Common myeloid progenitor, CD34-positive (primary cell): ENCODE results near the gene MTHFD1L.

Experiments used
- CTCF ChIA-PET: fragments of 350-600 bp; sonication (Branson Sonifier 250); formaldehyde crosslinking; loops from one replicate; lab custom pipeline; 2021; ENCODE audit warnings: antibody characterized with exemption; lab: Charles Lee
- POLR2A ChIA-PET: fragments of 350-600 bp; sonication (Branson Sonifier 250); formaldehyde crosslinking; loops from one replicate; lab custom pipeline; 2021; ENCODE audit warnings: antibody characterized with exemption; lab: Charles Lee
- DNase-seq, 3 donors: peaks; one replicate each; pipeline versions ENCODE4 v3.0.0 to v3.0.0-alpha.2; 2013
- H3K27ac ChIP-seq, 2 experiments: 1 replicate in 1 of 2; 2 replicates in 1 of 2; pipeline ENCODE4 v1.7.0; 2013; ENCODE audit warnings: inconsistent platforms in 2 of 2, low read length in 2 of 2, mild to moderate bottlenecking in 2 of 2, low read depth in 1 of 2, moderate library complexity in 1 of 2; ENCODE audit not compliant: severe bottlenecking in 2 of 2, insufficient read depth in 1 of 2, poor library complexity in 1 of 2
- H3K27me3 ChIP-seq, 5 experiments: replicated peaks in 2 of 5; 1 replicate in 3 of 5; 2 replicates in 2 of 5; pipeline versions ENCODE4 v1.6.1 to v1.7.0; 2013; ENCODE audit warnings: low read length in 4 of 5, mild to moderate bottlenecking in 2 of 5, moderate library complexity in 2 of 5, inconsistent platforms in 1 of 5; ENCODE audit not compliant: insufficient read depth in 5 of 5, control insufficient read depth in 4 of 5
- H3K36me3 ChIP-seq, 4 experiments: 1 replicate in 2 of 4; 2 replicates in 2 of 4; pipeline versions ENCODE4 v1.6.1 to v1.7.0; 2013; ENCODE audit warnings: low read length in 3 of 4, control low read depth in 1 of 4, mild to moderate bottlenecking in 1 of 4; ENCODE audit not compliant: control insufficient read depth in 4 of 4, insufficient read depth in 4 of 4
- H3K4me1 ChIP-seq, 4 experiments: 1 replicate in 3 of 4; 2 replicates in 1 of 4; pipeline versions ENCODE4 v1.6.1 to v1.7.1; 2013; ENCODE audit warnings: low read length in 3 of 4, mild to moderate bottlenecking in 3 of 4, control low read depth in 1 of 4, inconsistent platforms in 1 of 4, moderate library complexity in 1 of 4; ENCODE audit not compliant: control insufficient read depth in 4 of 4, insufficient read depth in 4 of 4; ENCODE audit errors: control extremely low read depth in 1 of 4
- H3K4me3 ChIP-seq, 7 experiments: 1 replicate in 4 of 7; 2 replicates in 3 of 7; pipeline versions ENCODE4 v1.5.1 to v1.7.0; 2013; ENCODE audit warnings: mild to moderate bottlenecking in 7 of 7, low read length in 6 of 7, moderate library complexity in 6 of 7, inconsistent platforms in 2 of 7, low read depth in 2 of 7, control low read depth in 1 of 7; ENCODE audit not compliant: insufficient read depth in 4 of 7, control insufficient read depth in 1 of 7; ENCODE audit errors: extremely low read depth in 1 of 7
- H3K9me3 ChIP-seq, 5 experiments: 1 replicate in 4 of 5; 2 replicates in 1 of 5; pipeline versions ENCODE4 v1.6.1 to v1.7.1; 2013; ENCODE audit warnings: low read length in 4 of 5, mild to moderate bottlenecking in 2 of 5, inconsistent platforms in 1 of 5, low read depth in 1 of 5, moderate library complexity in 1 of 5; ENCODE audit not compliant: control insufficient read depth in 4 of 5, insufficient read depth in 2 of 5; ENCODE audit errors: control extremely low read depth in 1 of 5
- WGBS: methylation state at CpG from one replicate; pipeline ENCODE4 v1.1.5; 2013; ENCODE audit not compliant: insufficient coverage; 5-methylcytosine and 5-hydroxymethylcytosine counted together

Gene MTHFD1L

DNA sequence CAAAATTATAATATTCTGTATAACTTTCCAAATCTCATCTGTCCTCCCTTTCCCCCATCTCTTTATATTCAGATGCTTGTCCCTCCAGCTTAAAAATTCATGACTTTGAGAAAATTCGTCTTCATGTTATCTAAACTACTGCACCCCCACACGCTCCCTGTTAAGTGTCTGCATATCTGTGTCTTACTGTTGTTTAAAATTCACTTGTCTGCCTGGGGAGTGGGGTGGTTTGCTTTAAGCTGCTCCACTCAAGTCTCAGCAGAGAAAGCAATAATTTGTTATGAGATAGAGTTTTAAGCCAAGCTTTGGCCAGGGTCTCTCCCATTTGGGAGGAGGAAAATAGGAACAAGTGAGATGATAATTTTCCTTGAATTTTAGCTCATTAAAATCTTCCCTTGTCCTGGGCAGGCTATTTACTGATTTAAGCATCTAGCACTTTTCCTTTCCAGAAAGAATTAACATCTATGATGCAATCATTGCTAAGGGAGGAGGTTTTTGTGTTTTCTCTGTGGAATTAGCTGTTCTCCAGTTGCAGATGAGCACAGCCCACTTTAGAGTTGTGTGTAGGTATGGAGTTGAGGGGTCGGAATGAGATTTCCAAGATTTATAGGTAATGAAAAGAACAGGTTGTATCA, 36.8 kb downstream of the MTHFD1L start:
- H3K4me1 ChIP-seq = peaks cover 0 to 9% (median 2%) of the 10 kb centered on the region in 4 experiments
- ChIA-PET POLR2A (no interaction called here), CTCF (interaction anchor here (1.1 to 2.8 kb wide), 3 partner anchors 11 to 434 kb away, joined by 3 to 14 read pairs (median 4); no protein-coding TSS in a partner anchor)
- no peak for DNase-seq
- H3K27me3 ChIP-seq = no peaks in the 10 kb centered on the region
- no peak overlapping the region for H3K27ac ChIP-seq
- no peak overlapping the region for H3K4me3 ChIP-seq
- H3K9me3 ChIP-seq = no peaks in the 10 kb centered on the region
- H3K36me3 ChIP-seq = peaks cover 9 to 30% (median 11%) of the 10 kb centered on the region in 4 experiments
- WGBS = 100% methylated on average over 1 of the region's 3 CpGs

DNA sequence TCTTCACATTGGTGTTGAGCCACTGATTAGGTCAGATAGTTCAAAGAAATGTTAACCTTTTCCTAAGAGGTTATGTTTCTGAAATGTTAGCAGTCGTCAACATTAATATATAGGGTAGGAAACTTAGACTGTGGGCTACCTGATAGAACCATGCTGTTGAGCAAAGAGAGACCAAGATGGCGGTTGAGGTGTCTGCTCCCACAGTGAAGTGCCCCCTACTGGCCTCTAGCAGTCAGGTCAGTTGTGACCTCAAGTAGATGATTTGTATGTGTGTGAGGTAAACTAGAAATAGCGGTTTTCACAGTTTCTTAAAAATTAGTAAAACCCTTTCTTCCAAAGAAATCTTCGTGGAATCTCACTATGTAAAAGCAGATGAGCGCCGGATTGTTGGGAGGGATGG, 40.3 kb downstream of the MTHFD1L start:
- no peak overlapping the region for H3K4me3 ChIP-seq
- 100% methylated on average over 5 of the region's 6 CpGs for WGBS
- H3K27me3 ChIP-seq = no peaks in the 10 kb centered on the region
- POLR2A ChIA-PET = no interaction called here
- CTCF ChIA-PET = no interaction called here
- no peak for DNase-seq
- H3K27ac ChIP-seq = no peak overlapping the region
- peaks cover 9 to 36% (median 13%) of the 10 kb centered on the region in 4 experiments for H3K36me3 ChIP-seq
- no peaks in the 10 kb centered on the region for H3K4me1 ChIP-seq
- H3K9me3 ChIP-seq = no peaks in the 10 kb centered on the region

DNA sequence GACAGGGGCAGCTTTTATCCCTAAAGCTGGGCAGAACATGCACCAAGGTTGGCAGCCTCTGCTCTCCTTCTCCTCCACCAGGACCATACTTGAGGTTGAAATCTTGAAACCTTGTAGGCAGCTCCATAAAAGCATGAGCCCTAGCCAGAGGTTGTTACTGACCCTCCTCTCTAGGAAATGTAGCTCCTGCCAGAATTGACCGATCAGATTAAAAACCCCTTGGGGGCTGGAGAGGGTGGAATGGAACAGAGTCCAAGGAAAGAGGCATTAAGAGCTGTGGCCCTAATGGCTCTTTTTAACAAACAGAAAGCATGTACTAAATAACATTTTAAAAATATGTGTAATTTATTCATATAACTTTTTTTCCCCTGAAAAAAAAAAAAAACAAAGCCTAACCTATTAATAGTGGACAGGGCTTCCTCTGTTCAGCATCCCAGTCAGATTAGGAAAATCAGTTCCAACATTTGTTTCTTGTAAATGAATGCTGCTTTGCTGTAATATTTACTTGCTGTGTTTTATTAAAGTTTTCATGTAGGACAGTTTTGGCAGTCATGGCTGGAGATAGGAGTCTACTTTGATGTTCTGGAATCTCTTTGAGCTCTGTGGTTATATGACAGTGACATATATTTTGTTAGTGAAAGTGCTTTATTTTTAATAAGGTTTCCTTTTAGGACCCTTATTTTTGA, 41.3 kb downstream of the MTHFD1L start:
- no peak for DNase-seq
- no peak overlapping the region for H3K4me3 ChIP-seq
- H3K36me3 ChIP-seq = peaks cover 13 to 35% (median 17%) of the 10 kb centered on the region in 4 experiments
- no peak overlapping the region for H3K27ac ChIP-seq
- no CpG with 5 or more reads among the region's 1 CpG for WGBS
- H3K9me3 ChIP-seq = no peaks in the 10 kb centered on the region
- CTCF ChIA-PET = interaction anchor here (0.7 to 1.0 kb wide), 2 partner anchors 67 to 418 kb away, joined by 3 read pairs; no protein-coding TSS in a partner anchor
- no peaks in the 10 kb centered on the region for H3K27me3 ChIP-seq
- no peaks in the 10 kb centered on the region for H3K4me1 ChIP-seq
- POLR2A ChIA-PET = no interaction called here

DNA sequence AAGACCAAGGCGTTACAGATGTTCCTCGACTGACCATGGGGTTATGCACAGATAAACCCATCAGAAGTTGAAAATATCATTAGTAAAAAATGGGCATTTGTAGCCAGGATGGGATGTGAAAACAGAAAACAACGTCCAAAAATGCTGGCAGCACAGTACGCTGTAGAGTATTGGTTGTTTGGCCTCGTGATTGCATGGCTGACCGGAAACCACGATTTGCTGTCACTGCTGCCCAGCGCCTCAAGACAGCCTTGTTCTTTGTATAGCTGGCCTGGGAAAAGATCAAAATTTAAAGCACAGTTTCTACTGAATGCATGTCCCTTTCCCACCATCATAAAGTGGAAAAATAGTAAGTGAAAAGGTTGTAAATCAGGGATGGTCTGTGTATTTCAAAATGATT, 41.9 kb downstream of the MTHFD1L start:
- ChIA-PET CTCF (interaction anchor here (1.0 kb wide), 1 partner anchor 417 kb away, joined by 3 read pairs; no protein-coding TSS in a partner anchor), POLR2A (interaction anchor here (0.6 kb wide), 1 partner anchor 294 kb away, joined by 5 read pairs; no protein-coding TSS in a partner anchor)
- H3K4me1 ChIP-seq = no peaks in the 10 kb centered on the region
- H3K27me3 ChIP-seq = no peaks in the 10 kb centered on the region
- no peak overlapping the region for H3K4me3 ChIP-seq
- H3K27ac ChIP-seq = no peak overlapping the region
- peaks cover 14 to 38% (median 20%) of the 10 kb centered on the region in 4 experiments for H3K36me3 ChIP-seq
- 88% methylated on average over 8 of the region's 8 CpGs for WGBS
- no peak for DNase-seq
- H3K9me3 ChIP-seq = no peaks in the 10 kb centered on the region

DNA sequence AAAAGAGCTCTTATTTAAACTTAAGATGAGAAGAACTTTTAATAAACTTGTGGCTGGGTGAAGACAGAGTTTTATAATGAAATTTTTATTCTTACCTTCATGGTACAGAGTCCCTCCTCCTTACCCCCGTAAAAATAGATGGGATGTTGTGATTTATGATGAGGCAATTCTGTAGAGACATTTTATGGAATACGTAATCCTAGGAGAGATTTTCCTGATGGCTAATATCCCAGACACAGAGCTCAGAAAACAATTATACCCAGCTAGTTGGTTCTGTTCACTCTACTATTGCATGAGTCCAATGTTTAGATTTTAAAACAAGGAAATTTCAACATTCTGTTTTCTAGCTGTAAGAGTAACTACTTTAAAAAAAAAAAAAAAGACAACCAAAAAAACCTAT, 43.4 kb downstream of the MTHFD1L start:
- ChIA-PET CTCF (interaction anchor here (0.6 to 1.6 kb wide), 6 partner anchors 9 to 1216 kb away, joined by 3 to 6 read pairs (median 3); no protein-coding TSS in a partner anchor), POLR2A (interaction anchor here (0.6 kb wide), 1 partner anchor 8 kb away, joined by 3 read pairs; no protein-coding TSS in a partner anchor)
- Histone ChIP-seq H3K27me3 (no peaks in the 10 kb centered on the region), H3K27ac (no peak overlapping the region), H3K9me3 (no peaks in the 10 kb centered on the region), H3K4me3 (no peak overlapping the region), H3K4me1 (no peaks in the 10 kb centered on the region), H3K36me3 (peaks cover 14 to 42% (median 21%) of the 10 kb centered on the region in 4 experiments)
- DNase-seq = no peak
- 100% methylated on average over 1 of the region's 2 CpGs for WGBS

DNA sequence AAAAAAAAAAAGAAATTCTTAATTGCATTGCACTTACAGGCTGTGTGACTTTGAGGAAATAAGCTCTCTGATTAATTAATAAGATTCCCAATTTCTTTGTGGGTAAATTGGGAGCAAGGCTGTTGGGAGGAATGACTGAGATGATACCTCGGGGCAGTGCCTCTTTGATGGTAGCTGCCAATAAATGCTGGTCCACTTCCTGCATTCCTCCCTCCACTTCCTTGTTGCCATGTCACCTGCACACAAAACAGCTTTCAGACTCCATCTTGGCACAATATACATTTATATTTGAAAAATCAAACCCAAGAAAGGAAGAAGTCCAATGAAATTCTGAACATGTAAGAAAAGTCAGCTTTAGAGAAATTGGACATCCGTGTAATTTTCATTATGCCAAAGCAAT, 45.1 kb downstream of the MTHFD1L start:
- DNase-seq = no peak
- no peaks in the 10 kb centered on the region for H3K27me3 ChIP-seq
- no peaks in the 10 kb centered on the region for H3K4me1 ChIP-seq
- H3K36me3 ChIP-seq = peaks cover 12 to 34% (median 23%) of the 10 kb centered on the region in 4 experiments
- no CpG with 5 or more reads among the region's 2 CpGs for WGBS
- POLR2A ChIA-PET = no interaction called here
- no peak overlapping the region for H3K4me3 ChIP-seq
- no peak overlapping the region for H3K27ac ChIP-seq
- CTCF ChIA-PET = interaction anchor here (1.0 kb wide), 1 partner anchor 18 kb away, joined by 5 read pairs; no protein-coding TSS in a partner anchor
- H3K9me3 ChIP-seq = no peaks in the 10 kb centered on the region

DNA sequence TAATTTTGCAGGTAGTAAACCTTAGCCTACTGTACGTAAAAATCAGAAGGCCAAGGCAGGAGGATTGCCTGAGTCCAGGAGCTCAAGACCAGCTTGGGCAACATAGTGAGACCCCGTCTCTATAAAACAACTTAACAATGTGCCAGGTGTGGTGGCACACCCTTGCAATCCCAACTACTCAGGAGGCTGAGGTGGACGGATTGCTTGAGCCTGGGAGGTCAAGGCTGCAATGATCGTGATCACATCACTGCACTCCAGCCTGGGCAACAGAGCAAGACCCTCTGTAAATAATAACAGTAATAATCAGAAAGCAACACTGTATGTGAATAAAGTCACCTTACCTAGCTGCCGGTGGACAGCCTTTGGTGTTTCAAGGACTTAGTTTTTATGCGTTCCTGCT, 48.9 kb downstream of the MTHFD1L start:
- 96% methylated on average over 6 of the region's 6 CpGs for WGBS
- ChIA-PET POLR2A (no interaction called here), CTCF (interaction anchor here (0.9 to 1.3 kb wide), 2 partner anchors 22 to 420 kb away, joined by 3 read pairs; no protein-coding TSS in a partner anchor)
- Histone ChIP-seq H3K9me3 (no peaks in the 10 kb centered on the region), H3K4me1 (no peaks in the 10 kb centered on the region), H3K4me3 (no peak overlapping the region), H3K27me3 (no peaks in the 10 kb centered on the region), H3K36me3 (peaks cover 9 to 22% (median 15%) of the 10 kb centered on the region in 4 experiments), H3K27ac (no peak overlapping the region)
- no peak for DNase-seq
